Uterus (tissue), 2 donors: Measurements from ENCODE around the gene AFMID.

Source experiments
- CTCF ChIP-seq, 4 experiments: fragments of 200-600 bp in 2 of 4; fragments of 450-650 bp in 2 of 4; sonication (generic) in 2 of 4; IDR thresholded peaks; one replicate each; pipeline ENCODE4 v1.5.1; 2016 to 2019; ENCODE audit warnings: antibody characterized with exemption in 4 of 4, mild to moderate bottlenecking in 2 of 4, moderate library complexity in 1 of 4
- POLR2A ChIP-seq, 2 donors: fragments of 450-650 bp; IDR thresholded peaks; one replicate each; pipeline ENCODE4 v1.6.1; 2016; ENCODE audit warnings: antibody characterized with exemption in 2 of 2, mild to moderate bottlenecking in 1 of 2, moderate library complexity in 1 of 2

- TF ChIP-seq CTCF (IDR thresholded peaks at IDR 0.05) (no peak), POLR2A (IDR thresholded peaks at IDR 0.05) (no peak)
Measured at GRCh38 chr17:78164748-78165607, 22.2 kb upstream of the AFMID start.
